Heart left ventricle (tissue), 13 donors: ENCODE measurements around the gene NSD2.

ENCODE experiments used
- CTCF ChIP-seq, 12 donors: fragments of 200-600 bp; sonication (generic) in 4 of 12; IDR thresholded peaks; one replicate each; pipeline versions ENCODE4 v1.5.0 to v1.8.0; 2018 to 2022; ENCODE audit warnings: antibody characterized with exemption in 12 of 12, mild to moderate bottlenecking in 5 of 12
- POLR2A ChIP-seq, 2 donors: fragments of 450-650 bp; IDR thresholded peaks; one replicate each; pipeline ENCODE4 v1.6.1; 2017; ENCODE audit warnings: antibody characterized with exemption in 2 of 2, mild to moderate bottlenecking in 2 of 2, moderate library complexity in 2 of 2
- donor health status: ischemic (EF 13 %, LVEDD 7.1; RV severe dilation, severe dysfunction).
- donor health status: DM: no; HTN: yes; CAD: no.
- donor health status: DM: no; HTN: no; CAD: no.
- donor health status: ischemic (EF 25% LVEDD 6.9; RV normal size, moderate dysfunction).
- donor health status: ischemic (EF 25% LVEDD 5.7; RV mildly dilated, moderate dysfunction).
- donor health status: ischemic (EF 35%, LVEDD 5.7; RV mildly dilated, moderate dysfunction).
- donor health status: nonischemic (EF 11% LVEDD 7.7; RV severe dilation, severe dysfunction).
- donor health status: DM: yes; HTN: yes; CAD: no.
- donor health status: PGD.
- donor health status: ischemic (EF 29% LVEDD 5.4; RV normal size, mild dysfunction).
- donor health status: nonischemic (EF 23%, LVEDD 6.1; RV moderate dilation, normal function).

GRCh38 chr4:1834047-1834775 lies 37.0 kb upstream of the NSD2 start:
- no peak for TF ChIP-seq CTCF (IDR thresholded peaks at IDR 0.05)
- no peak for TF ChIP-seq POLR2A (IDR thresholded peaks at IDR 0.05)
